22Rv1 (cell line): ENCODE measurements around the gene KCNK10.

Experiments used
- ZFX ChIP-seq: fragments of 450-650 bp; IDR thresholded peaks from 2 replicates; pipeline ENCODE4 v1.6.1; 2017; ENCODE audit warnings: antibody characterized with exemption, borderline replicate concordance
- TF ChIP-seq, protein P1 (sequence below): fragments of 450-650 bp; IDR thresholded peaks from 2 replicates; pipeline ENCODE4 v1.5.1; 2017; ENCODE audit warnings: mild to moderate bottlenecking

GRCh38 chr14:88241810-88242209 is 81.3 kb downstream of the KCNK10 start:
- TF ChIP-seq, protein P1, sequence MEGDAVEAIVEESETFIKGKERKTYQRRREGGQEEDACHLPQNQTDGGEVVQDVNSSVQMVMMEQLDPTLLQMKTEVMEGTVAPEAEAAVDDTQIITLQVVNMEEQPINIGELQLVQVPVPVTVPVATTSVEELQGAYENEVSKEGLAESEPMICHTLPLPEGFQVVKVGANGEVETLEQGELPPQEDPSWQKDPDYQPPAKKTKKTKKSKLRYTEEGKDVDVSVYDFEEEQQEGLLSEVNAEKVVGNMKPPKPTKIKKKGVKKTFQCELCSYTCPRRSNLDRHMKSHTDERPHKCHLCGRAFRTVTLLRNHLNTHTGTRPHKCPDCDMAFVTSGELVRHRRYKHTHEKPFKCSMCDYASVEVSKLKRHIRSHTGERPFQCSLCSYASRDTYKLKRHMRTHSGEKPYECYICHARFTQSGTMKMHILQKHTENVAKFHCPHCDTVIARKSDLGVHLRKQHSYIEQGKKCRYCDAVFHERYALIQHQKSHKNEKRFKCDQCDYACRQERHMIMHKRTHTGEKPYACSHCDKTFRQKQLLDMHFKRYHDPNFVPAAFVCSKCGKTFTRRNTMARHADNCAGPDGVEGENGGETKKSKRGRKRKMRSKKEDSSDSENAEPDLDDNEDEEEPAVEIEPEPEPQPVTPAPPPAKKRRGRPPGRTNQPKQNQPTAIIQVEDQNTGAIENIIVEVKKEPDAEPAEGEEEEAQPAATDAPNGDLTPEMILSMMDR, result no peak
- no peak for TF ChIP-seq ZFX
